Colonic mucosa (tissue), 4 donors: ENCODE measurements around the gene ANO1. TPM values are rescaled to one million over a fixed set of nuclear protein-coding genes. Genes with fewer than 3 reads are reported as not detected.

ENCODE experiments used
- DNase-seq: peaks from one replicate; pipeline ENCODE4 v3.0.0-alpha.2; 2020
- H3K27ac ChIP-seq: fragments of 200-600 bp; one replicate; pipeline ENCODE4 v1.8.0; 2021
- H3K27me3 ChIP-seq: fragments of 200-600 bp; one replicate; pipeline ENCODE4 v1.8.0; 2021
- H3K36me3 ChIP-seq: fragments of 200-600 bp; one replicate; pipeline ENCODE4 v1.8.0; 2021
- H3K4me1 ChIP-seq: fragments of 200-600 bp; one replicate; pipeline ENCODE4 v1.8.0; 2021; ENCODE audit warnings: mild to moderate bottlenecking
- H3K4me3 ChIP-seq: fragments of 200-600 bp; one replicate; pipeline ENCODE4 v1.8.0; 2021
- H3K9ac ChIP-seq, 2 donors: one replicate each; pipeline ENCODE4 v1.7.0; 2013; ENCODE audit warnings: control low read depth in 2 of 2, low read depth in 2 of 2, low read length in 2 of 2
- H3K9me3 ChIP-seq: fragments of 200-600 bp; one replicate; pipeline ENCODE4 v1.8.0; 2021
- CTCF ChIP-seq: fragments of 200-600 bp; IDR thresholded peaks from one replicate; pipeline ENCODE4 v1.8.0; 2022; ENCODE audit warnings: antibody characterized with exemption, mild to moderate bottlenecking
- intact Hi-C: fragments of 100-400 bp; cut with DNase I; formaldehyde crosslinking; loops from one replicate; pipeline ENCODE4 v1.14.1; 2022
- total RNA-seq, 2 donors: library from RNA; stranded (reverse); fragmentation: NEBNext Ultra II Directional in 1 of 2; extraction: Animal tissue kit (Norgen Biotek cat#: 25700) in 1 of 2; gene quantifications; one replicate each; pipeline ENCODE4 v1.2.1, GENCODE V29; 2021
- donor health status: healthy.
- donor health status: DM: no; HTN: no; CAD: no.
- donor health status: DM: no; HTN: no; CAD: no.

The ANO1 gene
- total RNA-seq, result 10 to 100 TPM in 1 of 2 donors, 1 to 10 TPM in 1; 8.3 to 16.4 TPM

GRCh38 chr11:70078095-70078780 is at the start of gene ANO1:
ANO1 (plus strand) TSS chr11:70078317; CDS start chr11:70078607, 290 bp downstream.
- H3K27me3 ChIP-seq, result peaks cover 27% of the 10 kb centered on the region
- no peak within 1 kb of the TSS for H3K27ac ChIP-seq

GRCh38 chr11:70029115-70029860 is 48.8 kb upstream of the ANO1 start:
- Histone ChIP-seq H3K27me3 (no peaks in the 10 kb centered on the region), H3K9me3 (no peaks in the 10 kb centered on the region), H3K4me1 (no peaks in the 10 kb centered on the region), H3K27ac (no peak overlapping the region), H3K36me3 (no peaks in the 10 kb centered on the region), H3K9ac (no peak overlapping the region), H3K4me3 (no peak overlapping the region)
- no peak for TF ChIP-seq CTCF
- DNase-seq, result no peak
- intact Hi-C loops, result no loop called here

More at GRCh38 chr11:70078095-70078780, at the start of gene ANO1:
- no peak for TF ChIP-seq CTCF
- no peaks in the 10 kb centered on the region for H3K36me3 ChIP-seq
- H3K4me3 ChIP-seq, result no peak within 1 kb of the TSS
- no peaks in the 10 kb centered on the region for H3K9me3 ChIP-seq
- intact Hi-C loops, result loop anchor here (10.0 kb wide), 1 partner anchor 133 kb away; no protein-coding TSS in a partner anchor
- no peak within 1 kb of the TSS for H3K9ac ChIP-seq
- H3K4me1 ChIP-seq, result no peaks in the 10 kb centered on the region
- no peak for DNase-seq

- no peaks in the 10 kb centered on the region for H3K9me3 ChIP-seq
- H3K4me1 ChIP-seq, result no peaks in the 10 kb centered on the region
- H3K4me3 ChIP-seq, result no peak overlapping the region
- H3K27ac ChIP-seq, result no peak overlapping the region
- no peaks in the 10 kb centered on the region for H3K36me3 ChIP-seq
- H3K27me3 ChIP-seq, result no peaks in the 10 kb centered on the region
- H3K9ac ChIP-seq, result no peak overlapping the region
- TF ChIP-seq CTCF, result no peak
- DNase-seq, result no peak
- intact Hi-C loops, result no loop called here
Observed at GRCh38 chr11:70029861-70030380, 48.2 kb upstream of the ANO1 start.

- no peak overlapping the region for H3K27ac ChIP-seq
- no peak for DNase-seq
- no peak overlapping the region for H3K4me3 ChIP-seq
- no peaks in the 10 kb centered on the region for H3K27me3 ChIP-seq
- intact Hi-C loops, result no loop called here
- H3K36me3 ChIP-seq, result no peaks in the 10 kb centered on the region
- H3K9me3 ChIP-seq, result no peaks in the 10 kb centered on the region
- no peaks in the 10 kb centered on the region for H3K4me1 ChIP-seq
- TF ChIP-seq CTCF, result no peak
- H3K9ac ChIP-seq, result no peak overlapping the region
Observed at GRCh38 chr11:70030412-70030811, 47.7 kb upstream of the ANO1 start.

GRCh38 chr11:70031631-70032469 is 46.3 kb upstream of the ANO1 start:
- H3K9ac ChIP-seq, result no peak overlapping the region
- H3K4me1 ChIP-seq, result no peaks in the 10 kb centered on the region
- H3K27me3 ChIP-seq, result no peaks in the 10 kb centered on the region
- no peak for TF ChIP-seq CTCF
- no peak overlapping the region for H3K27ac ChIP-seq
- DNase-seq, result peak; percentile 15
- no peaks in the 10 kb centered on the region for H3K9me3 ChIP-seq
- no peaks in the 10 kb centered on the region for H3K36me3 ChIP-seq
- no peak overlapping the region for H3K4me3 ChIP-seq
- intact Hi-C loops, result no loop called here
